NCI-H226 (cell line): ENCODE measurements around the gene CUX1.

Experiments used
- DNase-seq: peaks from one replicate; pipeline ENCODE4 v3.0.0-alpha.2; 2015

The CUX1 gene

DNA sequence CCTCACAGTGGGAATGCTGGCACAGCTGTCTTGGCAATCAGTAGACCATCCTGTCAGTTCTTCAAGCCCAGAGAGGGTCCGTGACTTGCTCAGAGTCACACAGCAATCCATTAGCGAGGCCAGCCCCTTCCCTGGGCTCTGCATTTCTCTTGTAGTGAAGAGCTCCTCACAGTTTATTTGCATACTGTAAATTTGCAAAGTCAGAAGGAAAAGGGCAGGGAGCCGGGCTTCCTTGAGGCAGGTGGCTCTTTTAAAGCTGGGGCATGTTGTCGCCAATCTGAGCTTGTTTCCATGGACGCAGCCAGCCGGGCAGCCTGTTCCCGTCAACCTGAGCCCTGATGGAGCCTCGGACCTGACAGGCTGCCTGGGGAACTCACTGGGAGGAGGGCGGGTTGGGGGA is 123.4 kb downstream of the CUX1 start:
- no peak for DNase-seq

DNA sequence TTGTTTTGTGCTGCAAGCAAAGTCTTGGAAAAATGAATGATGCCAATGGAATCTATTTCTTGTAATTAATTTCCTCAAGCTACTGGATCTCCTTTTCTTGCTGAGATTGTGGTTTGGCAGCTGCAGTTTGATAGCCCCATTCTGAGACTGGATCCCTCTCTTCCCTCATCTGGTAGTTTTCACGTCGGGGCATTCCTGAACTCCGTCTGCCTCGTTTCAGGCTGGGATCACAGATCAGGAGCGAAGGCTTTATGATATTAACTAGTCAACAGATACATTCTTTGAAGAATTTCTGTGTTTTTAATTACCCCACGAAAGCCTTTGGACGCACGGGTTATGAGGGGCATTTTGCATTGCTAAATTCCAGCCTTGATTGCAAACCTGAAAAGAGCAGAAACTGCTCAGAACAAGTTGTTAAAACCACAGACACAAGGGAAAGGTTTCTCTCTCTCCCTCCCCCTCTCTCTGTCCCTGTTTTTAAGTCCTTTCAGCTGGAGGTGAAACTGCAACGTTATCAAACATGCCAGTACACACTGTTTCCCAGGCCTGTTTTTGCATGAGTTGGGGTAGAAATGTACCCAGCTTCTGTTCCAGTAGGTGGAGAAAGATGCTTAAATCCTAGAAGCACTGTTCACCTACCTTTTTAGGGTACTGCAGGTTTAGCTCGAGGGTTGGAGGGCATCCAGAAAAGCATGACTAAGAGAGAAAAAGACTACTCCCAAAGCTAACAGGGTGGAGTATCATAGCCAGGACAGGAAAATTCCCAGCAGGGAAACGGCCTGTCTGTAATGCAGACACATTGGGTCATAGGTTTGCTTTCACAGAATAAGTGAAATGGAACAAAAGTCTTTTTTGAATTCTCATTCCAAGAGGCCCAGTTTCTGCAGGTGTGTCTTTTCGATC is 124.3 kb downstream of the CUX1 start:
- DNase-seq: peak; percentile 79

DNA sequence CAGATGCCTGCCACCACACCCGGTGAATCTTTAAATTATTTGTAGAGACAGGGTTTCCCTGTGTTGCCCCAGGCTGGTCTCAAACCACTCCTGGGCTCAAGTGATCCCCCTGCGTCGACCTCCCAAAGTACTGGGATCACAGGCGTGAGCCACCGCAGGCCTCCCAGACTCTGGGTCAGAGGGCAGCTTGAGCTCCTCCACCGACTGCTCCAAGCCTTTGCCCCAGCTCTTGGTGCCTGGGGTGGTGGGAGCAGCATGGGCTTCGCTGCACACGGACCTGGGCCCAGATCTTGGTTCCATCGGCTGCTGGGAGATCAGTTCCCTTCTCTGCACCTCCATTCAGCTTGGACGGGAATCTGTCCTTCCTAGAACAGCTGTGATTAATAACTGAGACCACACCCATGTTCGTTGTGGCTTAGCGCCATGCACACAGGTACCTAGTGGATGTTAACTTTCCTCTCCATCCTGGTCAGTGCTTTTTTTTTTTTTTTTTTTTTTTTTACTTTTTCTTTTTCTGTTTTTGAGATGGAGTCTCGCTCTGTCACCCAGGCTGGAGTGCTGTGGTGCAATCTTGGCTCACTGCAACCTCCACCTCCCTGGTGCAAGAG is 125.3 kb downstream of the CUX1 start:
- no peak for DNase-seq

DNA sequence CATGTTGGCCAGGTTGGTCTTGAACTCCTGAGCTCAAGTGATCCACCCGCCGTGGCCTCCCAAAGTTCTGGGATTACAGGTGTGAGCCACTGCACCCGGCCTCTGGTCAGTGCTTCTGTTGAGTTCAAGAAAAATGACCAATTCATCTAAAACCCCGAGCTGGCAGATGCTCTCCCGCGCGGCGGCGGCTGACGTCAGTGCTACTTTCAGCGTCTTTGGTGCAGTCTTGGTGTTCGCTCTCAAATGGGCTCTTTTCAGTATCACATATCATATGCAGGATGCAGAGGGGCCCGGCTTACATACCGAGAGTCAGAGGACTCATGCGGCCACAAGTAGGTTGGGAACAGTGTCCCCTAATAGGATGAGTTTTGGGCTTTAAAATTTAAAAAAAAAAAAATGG is 125.9 kb downstream of the CUX1 start:
- no peak for DNase-seq

DNA sequence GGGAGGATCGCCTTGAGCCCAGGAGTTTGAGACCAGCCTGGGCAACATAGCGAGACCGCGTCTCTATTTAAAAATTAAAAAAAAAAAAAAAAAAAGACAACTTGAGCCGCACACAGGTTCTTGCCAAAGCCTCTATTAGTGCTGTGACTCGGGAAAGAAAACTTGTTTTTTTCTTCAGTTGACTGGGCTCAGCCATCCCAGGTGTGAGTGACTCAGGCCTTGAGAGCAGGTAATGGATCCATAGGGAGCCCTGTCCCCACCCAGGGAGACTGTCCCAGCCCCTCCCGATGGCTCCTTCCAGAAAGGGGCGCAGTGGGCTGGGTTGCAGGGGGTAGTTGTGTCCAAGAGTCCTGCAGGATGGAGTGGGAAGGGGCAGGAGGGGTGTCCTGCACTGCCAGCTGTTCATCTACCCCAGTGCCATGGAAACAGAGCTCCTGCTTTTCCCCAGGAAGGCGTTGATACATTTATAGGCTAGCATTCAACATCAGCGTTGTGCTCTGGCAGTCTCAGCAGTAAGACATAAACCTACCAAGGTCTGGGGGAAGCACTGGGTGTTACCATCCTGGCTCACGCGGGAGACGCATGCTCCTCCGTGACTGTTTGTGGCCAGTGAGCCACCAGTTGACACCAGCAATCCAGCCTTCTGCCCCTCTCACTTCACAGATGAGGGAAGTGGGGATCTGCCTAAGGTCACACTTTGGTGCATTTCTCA is 126.6 kb downstream of the CUX1 start:
- DNase-seq: no peak

DNA sequence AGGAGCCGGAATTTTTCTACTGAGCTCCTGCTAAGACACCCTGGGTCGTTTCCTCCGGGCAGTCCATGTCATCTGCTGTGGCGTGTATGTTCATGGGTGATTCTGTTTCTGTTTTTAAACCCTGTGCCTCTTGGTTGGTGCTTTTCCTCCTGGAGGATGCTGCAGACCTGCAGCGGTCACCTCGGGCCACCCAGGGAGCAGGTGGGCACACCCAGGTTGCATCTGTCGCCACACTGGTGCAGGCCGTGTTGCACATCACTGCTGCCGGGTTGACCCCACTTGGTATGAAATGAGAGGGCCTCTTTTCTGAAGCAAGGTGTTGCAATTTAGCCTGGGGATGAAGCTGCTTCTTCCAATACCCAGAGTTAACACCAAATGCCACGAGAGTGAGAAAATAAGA is 127.2 kb downstream of the CUX1 start:
- no peak for DNase-seq

DNA sequence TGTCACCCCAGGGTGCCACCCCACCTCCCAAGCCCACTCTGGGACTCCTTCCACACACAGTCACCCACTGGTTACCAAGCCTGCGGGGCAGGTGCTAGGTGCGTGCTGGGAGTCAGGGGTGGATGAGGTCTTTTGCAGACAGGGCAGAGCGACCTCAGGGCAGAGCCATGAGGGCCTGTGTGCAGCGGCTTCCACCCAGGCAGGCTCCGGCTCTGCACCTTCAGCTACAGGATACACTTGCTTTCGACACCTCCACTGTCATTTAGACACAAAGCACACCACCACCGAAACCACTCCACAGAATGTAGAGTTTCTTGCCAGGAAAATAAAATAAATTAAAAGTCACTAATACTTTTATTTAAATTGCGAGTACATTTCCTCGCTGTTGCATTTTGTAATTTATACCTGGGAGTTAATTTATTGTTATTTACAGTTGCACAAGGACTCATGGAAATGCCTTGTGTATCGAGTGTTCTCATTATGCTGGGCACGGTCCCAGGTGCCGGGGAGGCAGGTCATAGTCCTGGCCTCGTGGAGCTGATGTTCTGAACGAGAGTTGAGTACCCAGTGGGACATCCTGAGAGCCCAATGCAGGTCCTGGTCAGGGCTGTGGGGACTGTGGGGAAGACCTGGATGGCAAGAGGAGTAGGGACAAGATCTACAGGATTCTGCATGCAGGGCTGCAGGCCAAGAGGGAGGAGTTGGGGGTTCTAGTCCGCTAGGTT is 127.8 kb downstream of the CUX1 start:
- DNase-seq: no peak

DNA sequence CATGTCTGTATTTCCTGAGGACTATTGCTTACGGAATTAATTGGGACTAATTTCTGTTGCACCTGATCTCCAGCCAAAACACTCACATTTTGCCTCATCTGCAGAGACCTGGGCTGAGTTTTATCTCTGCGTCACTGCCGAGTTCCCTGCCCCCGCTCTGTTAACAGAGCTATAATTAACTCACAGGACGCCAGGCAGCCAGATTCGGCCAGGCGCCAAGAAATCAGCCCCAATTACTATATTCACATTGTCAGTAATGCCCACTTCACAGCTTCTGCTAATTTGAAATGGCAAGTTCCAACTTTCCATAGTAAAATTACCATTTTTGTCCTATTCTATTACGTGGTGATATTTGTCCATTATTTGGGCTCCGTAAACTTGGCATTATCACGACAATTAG is 130.5 kb downstream of the CUX1 start:
- no peak for DNase-seq

DNA sequence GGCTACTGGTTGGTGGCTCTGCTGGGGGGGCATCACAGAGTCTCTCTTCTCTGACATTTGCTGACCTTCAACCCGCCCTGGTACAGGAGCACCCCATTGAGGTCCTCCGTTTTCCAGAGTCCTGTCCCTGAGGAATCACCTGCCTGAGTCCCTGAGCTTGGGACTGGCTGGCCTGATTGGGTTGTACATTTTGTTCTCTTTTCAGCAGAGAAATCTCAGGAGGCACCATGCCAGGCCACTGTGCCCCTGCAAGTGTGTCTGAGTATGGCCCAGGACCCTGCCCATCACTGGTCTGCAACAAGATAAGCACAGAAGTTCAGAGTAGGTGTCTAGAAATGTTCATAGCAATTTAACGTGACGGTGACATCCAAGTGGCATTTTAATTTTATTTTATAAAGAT is 131.2 kb downstream of the CUX1 start:
- DNase-seq: no peak

DNA sequence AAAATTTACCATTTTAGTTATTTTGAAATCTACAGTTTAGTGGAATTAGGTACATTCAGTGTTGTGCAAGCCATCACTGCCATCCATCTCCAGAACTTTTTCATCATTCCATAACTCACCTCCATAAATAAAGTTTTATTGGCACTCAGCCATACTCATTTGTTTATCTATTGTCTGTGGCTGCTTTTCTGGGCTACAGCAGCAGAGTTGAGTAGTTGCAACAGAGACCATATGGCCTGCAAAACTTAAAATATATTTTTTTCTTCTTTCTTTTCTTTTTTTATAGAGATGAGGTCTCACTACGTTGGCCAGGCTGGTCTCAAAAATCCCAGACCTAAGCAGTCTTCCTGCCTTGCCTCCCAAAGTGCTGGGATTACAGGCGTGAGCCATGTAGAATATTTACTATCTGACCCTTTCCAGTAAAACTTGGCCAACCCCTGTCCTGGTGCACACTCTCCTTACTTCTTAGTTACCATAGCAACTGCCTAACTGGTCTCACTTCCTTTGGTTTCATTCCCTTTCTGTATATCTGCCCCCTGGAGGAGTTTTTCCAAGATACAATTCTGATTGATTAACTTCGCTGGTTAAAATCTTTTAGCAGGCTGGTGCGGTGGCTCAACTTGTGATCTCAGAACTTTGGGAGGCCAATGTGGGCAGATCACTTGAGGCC is 133.2 kb downstream of the CUX1 start:
- DNase-seq: peak; percentile 48

DNA sequence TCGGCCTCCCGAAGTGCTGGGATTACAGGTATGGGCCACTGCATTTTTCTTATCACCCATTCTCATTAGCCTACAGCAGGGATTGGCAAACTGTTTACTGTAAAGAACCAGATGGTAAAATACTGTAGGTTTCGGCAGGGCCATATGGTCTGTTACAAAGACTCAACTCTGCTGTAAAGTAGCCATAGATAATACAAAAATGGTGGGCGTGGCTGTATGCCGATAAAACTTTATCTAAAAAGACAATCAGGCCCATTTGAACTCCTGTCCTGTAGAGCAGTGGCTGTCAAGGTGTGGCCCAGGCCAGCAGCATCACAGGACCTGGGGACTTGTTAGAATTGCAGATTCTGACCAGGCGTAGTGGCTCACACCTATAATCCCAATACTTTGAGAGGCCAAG is 134.3 kb downstream of the CUX1 start:
- DNase-seq: no peak

DNA sequence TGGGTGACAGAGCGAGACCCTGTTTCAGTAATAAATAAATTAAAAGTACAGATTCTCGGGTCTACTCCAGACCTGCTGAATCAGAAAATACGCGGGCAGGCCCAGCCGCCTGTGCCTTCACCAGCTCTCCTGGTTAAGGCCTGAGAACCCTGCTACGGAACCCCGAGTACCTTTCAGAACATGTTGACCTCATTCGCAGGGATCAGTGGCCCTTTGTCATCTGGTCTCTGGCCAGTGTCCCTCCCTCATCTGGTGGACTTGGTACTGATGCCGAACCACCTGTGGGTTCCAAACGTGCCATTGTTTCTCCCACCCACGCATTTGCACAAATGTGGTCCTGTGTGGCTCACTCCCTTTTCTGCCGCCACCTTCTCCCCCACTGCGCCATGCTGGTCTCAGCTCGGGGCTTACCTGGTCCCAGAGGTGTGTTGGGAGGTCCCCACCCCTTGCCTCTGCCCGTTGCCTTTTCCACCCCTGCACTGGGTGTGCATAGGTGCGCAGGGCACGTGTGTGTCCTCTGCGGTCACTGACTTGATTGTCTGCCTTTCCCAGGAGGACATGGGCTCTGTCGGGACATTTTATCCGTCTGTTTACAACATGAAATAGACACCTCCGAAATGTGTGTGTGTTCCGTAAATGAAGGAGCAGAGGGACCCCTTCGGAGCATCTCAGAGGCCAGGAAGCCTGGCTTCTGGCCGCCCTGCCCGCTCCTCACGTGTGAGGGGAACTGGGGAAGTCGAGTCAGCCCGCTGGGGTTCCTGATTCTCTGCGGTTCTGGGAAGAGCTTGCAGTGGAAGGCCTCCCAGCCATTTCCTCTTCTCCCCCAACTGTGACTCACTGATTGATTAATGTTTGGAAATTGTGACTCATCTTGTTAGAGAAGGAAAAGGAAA is 135.2 kb downstream of the CUX1 start:
- DNase-seq: peak; percentile 33

DNA sequence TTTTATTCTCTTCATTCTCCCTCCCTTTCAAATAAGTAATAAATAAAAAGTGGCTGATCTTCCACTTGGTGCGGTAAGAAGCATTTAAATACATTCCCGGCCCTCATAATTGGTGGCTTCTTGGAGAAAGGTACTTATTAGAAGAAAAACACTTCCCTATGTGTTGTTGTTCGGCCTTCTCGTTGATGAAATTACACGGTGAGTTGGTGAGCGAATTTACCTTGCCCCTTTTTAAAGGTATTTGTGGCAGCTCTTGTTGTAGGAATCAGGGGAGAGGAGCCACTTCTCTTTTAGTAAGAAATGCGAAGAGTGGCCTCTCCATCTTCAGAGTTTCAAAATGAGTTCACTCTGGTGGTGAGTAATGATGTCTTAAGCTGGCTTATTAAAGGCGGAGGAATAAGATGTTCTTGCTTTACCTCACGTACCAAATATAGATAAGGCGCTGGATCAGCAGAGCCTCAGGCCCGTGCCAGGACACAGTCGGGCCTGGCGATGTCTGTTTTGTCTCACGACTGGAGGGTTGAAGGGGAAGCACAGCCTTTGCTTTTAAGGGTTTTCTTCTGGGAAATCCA is 135.9 kb downstream of the CUX1 start:
- DNase-seq: peak; percentile 59

DNA sequence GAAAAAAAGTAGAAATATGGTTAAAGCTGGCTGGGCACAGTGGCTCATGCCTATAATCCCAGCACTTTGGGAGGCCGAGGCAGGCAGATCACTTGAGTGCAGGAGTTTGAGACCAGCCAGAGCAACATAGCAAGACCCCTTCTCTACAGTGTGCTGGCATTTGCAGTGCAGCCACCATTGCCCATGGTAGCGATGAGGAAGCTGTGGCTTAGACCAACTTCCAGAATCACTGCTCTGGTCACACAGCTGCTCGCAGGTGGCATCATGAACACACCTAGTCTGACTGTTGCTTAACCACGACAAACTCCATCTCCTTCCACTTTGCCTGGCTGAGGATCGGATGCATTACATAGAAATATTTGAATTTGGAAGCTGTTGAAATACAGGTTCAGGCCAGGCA is 137.1 kb downstream of the CUX1 start:
- no peak for DNase-seq

DNA sequence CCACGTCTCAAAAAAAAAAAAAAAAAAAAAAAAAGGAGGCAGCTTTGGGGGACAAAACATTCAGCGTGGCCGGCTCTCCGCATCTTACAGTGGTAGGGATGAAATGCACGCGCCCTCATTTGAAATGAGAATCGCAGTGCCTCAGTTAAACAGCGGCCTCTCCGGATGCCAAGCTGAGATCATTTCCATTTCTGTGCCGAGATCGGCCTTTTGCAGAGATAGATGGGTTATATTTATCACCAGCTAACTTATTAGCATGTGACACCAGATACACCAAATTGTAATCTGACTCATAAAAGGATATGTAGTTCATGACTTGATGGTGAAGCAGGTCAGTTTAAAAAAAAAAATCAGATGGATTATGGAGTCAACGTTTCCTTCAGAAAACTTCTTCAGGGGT is 138.7 kb downstream of the CUX1 start:
- no peak for DNase-seq

DNA sequence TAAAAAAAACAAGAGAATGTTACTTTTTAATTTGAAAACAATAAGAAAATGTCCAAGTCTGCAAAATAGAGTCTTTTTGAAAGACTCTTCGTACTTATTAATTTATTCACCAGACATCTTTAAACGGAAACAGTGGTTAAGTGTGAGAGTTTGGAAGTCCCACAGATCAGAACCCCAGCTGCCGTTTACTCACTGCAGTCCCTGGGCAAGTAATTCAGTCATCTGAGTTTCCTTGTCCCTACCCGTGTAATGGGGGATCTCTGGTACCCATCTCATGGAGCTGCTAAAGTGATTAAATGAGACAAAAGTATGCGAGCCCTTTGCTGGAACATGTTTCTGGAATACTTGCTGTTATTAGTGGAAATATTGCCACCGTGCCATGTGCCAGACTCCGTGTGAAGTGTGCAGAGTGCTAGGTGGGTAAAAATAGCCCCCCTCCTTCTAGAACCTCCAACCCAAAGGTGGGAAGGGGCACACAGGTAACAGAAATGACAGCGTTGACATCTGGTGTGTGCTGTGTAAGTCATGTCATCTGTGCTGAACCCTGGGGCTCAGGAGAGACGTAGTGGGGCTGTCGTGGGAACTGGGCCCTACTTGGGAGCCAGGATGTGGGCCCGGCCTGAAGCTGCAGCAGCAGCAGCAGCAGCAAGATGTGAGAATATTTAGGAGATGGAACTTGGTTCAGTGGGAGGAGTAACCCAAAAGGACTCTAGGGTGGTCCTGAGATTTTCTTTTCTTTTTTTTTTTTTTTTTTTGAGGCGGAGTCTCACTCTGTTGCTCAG is 140.5 kb downstream of the CUX1 start:
- no peak for DNase-seq

DNA sequence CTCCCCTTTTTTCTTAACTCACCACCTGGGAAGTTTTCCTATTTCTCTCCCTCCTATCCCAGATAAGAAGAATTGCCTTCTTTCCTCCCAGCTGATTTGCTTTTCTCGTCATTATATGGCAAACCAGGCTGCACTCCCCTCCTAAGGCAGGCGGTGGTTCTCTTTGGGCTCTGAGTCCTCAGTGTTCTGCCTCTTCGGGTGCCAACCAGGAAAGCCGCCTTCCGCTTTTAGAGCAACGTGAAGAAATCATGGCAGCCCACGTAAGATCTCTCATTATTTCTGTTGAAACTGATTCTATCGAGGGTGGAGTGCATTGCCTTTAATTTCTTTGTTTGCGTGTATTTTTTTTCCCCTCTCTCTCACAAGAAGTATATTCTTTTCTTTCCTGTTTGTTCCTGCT is 141.9 kb downstream of the CUX1 start:
- no peak for DNase-seq

DNA sequence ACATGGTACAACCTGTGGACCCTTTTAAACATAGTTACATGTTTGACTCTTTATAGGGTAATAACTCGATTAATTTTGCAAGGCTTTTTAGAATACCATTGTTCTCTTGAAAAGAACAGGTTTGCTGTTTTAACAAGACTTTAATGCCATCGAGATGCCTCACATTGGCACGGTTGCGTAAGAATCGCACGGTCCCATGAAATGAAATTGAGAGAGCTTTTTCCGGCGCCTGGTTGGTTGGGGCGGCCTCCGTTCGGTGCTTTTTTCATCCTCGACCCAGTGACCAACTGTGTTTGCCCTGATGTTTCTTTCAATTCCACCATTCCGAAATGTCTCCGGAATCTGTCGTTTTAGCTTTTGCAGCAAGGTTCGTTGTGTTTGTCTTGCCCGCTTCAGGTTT is 142.4 kb downstream of the CUX1 start:
- DNase-seq: no peak

DNA sequence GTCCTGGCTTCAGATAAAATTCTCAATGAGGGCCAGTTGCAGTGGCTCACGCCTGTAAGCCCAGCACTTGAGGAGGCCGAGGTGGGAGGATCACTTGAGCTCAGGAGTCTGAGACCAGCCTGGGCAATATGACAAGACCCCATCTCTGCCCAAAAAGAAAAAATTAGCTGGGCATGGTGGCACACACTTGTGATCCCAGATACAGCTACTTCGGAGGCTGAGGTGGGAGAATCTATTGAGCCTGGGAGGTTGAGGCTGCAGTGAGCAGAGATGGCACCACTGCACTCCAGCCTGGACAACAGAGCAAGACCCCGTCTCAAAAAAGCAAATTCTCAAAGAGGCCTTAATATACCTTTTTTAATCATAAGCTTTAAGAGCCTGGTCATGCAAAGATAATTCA is 142.9 kb downstream of the CUX1 start:
- no peak for DNase-seq

DNA sequence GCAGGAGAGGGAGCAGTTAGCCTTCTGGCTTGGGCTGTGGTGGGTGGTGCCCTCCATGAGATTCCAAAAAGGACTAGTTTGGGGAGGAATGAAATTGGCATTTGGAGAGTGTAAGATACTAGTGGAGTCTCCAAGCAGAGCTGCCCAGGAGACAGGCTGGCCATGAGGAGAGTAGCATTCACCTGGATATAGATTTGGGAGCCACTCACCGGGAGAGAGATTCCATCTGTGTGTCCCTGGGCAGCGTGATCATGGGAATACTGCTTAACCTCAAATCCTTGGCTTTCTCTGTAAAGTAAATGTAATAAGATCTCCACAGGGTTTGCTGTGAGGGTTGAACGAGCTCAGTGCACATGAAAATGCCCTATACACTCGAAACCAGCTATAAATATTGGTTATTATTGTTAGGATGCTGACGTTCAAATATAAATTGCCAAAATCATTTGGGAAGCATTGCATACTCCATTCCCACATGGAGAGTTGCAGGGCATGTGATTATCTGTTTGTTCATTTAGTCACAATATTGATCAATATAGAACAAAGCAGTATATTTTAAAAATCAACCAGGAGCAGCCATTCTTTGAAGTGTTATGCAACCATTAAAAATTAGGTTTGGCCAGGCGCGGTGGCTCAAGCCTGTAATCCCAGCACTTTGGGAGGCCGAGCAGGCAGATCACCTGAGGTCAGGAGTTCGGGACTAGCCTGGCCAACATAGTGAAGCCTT is 143.7 kb downstream of the CUX1 start:
- no peak for DNase-seq
